ENCODE results near the gene SLC25A21.
A peak's percentile ranks its signal among the peaks of the same experiment; 100 is the strongest.

The SLC25A21 gene

GRCh38 chr14:36659822-36660735 lies 512.3 kb downstream of the SLC25A21 start:
- no peak for TF ChIP-seq POLR2A (IDR thresholded peaks at IDR 0.05; ENCODE audit: low read length)
- TF ChIP-seq GATA1 (IDR thresholded peaks at IDR 0.05; ENCODE audit: low read depth, low read length) = no peak
- DNase-seq = peak; percentile 27 to 40

- peak; percentile 27 to 33 for DNase-seq
- no peak for TF ChIP-seq POLR2A (IDR thresholded peaks at IDR 0.05; ENCODE audit: low read length)
- TF ChIP-seq GATA1 (IDR thresholded peaks at IDR 0.05; ENCODE audit: low read depth, low read length) = no peak
Observed at GRCh38 chr14:36659010-36659821, 513.2 kb downstream of the SLC25A21 start.

- peak in 1 of 2 experiments; percentile 30 for DNase-seq
- TF ChIP-seq POLR2A (IDR thresholded peaks at IDR 0.05; ENCODE audit: low read length) (no peak), GATA1 (IDR thresholded peaks at IDR 0.05; ENCODE audit: low read depth, low read length) (no peak)
Observed at GRCh38 chr14:36658123-36659009, 514.0 kb downstream of the SLC25A21 start.

GRCh38 chr14:36657399-36658122 lies 514.8 kb downstream of the SLC25A21 start:
- DNase-seq = peak; percentile 22 to 37
- TF ChIP-seq GATA1 (IDR thresholded peaks at IDR 0.05; ENCODE audit: low read depth, low read length) (no peak), POLR2A (IDR thresholded peaks at IDR 0.05; ENCODE audit: low read length) (no peak)

GRCh38 chr14:36656687-36657398 lies 515.6 kb downstream of the SLC25A21 start:
- TF ChIP-seq POLR2A (IDR thresholded peaks at IDR 0.05; ENCODE audit: low read length) = no peak
- no peak for TF ChIP-seq GATA1 (IDR thresholded peaks at IDR 0.05; ENCODE audit: low read depth, low read length)
- peak; percentile 46 to 50 for DNase-seq

GRCh38 chr14:36655963-36656686 lies 516.3 kb downstream of the SLC25A21 start:
- no peak for TF ChIP-seq GATA1 (IDR thresholded peaks at IDR 0.05; ENCODE audit: low read depth, low read length)
- DNase-seq = peak; percentile 62 to 78

- TF ChIP-seq GATA1 (IDR thresholded peaks at IDR 0.05; ENCODE audit: low read depth, low read length) (no peak), POLR2A (IDR thresholded peaks at IDR 0.05; ENCODE audit: low read length) (no peak)
- DNase-seq = peak in 1 of 2 experiments; percentile 39
Observed at GRCh38 chr14:36655571-36655962, 516.8 kb downstream of the SLC25A21 start.

- no peak for DNase-seq
- TF ChIP-seq GATA1 (IDR thresholded peaks at IDR 0.05; ENCODE audit: low read depth, low read length) (no peak), POLR2A (IDR thresholded peaks at IDR 0.05; ENCODE audit: low read length) (no peak)
Observed at GRCh38 chr14:36654794-36655381, 517.5 kb downstream of the SLC25A21 start.

GRCh38 chr14:36653962-36654793 lies 518.2 kb downstream of the SLC25A21 start:
- no peak for TF ChIP-seq GATA1 (IDR thresholded peaks at IDR 0.05; ENCODE audit: low read depth, low read length)
- no peak for TF ChIP-seq POLR2A (IDR thresholded peaks at IDR 0.05; ENCODE audit: low read length)
- DNase-seq = no peak

GRCh38 chr14:36653413-36653812 lies 519.0 kb downstream of the SLC25A21 start:
- no peak for TF ChIP-seq GATA1 (IDR thresholded peaks at IDR 0.05; ENCODE audit: low read depth, low read length)
- TF ChIP-seq POLR2A (IDR thresholded peaks at IDR 0.05; ENCODE audit: low read length) = no peak
- DNase-seq = no peak
